Medulla oblongata (tissue), 1 donor: ENCODE results near the gene KAT2A.

Source experiments
- DNase-seq: peaks from one replicate; pipeline ENCODE4 v3.0.0-alpha.2; 2015; ENCODE audit errors: extremely low spot score

Gene KAT2A

DNA sequence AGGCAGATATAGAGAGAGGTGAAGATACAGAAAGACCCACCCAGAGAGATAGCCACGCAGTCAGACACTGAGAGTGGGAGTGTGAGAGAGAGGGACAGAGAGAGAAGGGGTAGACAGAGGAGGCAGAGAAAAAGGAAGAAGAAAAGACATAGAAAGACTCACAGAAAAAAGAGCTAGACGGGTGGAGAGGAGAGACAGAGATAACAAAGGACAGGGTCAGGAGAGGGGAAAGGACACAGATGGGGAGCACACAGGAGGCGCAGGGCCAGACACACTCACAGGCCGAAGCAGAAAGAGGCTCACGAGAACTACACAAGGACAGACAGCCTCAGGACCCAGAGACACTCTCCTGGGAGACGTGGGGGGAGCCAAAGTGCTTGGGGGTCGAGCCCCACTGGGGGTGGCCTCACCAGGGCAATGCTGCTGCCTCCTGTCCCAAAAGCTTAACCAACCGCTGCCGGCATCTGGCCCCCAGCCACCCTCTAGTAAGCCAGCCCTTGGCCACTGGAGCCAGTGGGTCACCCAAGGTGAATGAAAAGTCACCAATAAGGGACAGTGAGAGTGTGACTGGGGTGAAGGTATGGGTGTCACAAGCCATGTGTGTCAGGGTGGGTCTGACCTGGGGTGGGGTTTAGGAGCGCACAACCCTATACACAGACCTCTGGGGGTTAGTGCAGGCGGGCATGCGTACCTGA is 26.6 kb downstream of the KAT2A start:
- DNase-seq, result no peak

DNA sequence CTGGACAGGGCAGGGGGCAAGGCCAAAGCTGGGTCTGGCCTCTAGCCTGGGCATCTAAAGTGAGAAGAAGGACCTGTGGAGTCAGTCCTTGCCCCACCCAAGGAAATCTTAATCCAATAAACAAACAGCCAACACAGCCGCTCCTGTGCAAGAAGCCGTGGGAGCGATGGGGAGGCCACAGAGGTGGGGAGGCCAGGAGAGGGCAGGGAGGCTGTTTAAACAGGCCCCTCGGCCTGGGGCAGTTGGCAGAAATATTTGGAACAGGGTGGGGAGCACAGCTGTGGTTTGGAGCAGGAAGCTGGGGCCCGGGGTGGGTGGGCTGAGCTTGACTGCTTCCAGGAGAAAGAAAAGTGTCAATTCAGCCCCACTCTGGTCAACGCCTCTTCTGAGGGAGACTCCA is 28.2 kb downstream of the KAT2A start:
- no peak for DNase-seq

DNA sequence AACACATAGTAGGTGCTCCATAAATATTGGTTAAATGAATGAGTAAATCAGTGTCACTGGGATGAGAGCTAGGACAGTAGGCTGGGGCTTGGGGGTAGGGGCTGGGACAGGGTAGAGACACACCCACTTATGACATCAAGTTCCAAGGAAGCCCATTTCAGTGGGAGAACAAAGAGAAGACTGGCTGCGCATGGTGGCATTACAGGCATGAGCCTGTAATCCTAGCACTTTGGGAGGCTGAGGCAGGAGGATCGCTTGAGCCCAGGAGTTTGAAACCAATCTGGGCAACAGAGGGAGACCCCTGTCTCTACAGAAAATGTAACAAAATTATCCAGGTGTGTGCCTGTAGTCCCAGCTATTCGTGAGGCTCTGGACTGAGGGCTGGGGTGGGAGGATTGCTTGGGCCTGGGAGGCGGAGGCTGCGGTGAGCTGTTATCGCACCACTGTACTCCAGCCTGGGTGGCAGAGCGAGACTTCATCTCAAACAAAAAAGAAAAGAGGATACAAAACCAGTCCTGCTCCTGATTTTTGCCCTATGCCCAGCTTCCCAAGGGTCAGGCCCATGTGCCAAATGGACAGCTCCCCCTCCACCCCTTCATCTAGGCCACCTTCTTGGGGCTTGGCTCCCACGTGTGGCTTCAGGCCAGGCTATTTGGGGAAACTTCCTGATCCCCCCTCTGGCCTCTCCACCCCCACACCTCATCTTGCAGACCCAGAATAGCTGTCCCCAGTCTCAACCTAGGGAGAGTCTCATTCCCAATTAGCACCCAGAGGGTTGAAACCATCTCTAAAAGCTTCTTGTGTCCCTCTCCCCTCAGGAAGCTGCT is 30.0 kb downstream of the KAT2A start:
- DNase-seq, result no peak

DNA sequence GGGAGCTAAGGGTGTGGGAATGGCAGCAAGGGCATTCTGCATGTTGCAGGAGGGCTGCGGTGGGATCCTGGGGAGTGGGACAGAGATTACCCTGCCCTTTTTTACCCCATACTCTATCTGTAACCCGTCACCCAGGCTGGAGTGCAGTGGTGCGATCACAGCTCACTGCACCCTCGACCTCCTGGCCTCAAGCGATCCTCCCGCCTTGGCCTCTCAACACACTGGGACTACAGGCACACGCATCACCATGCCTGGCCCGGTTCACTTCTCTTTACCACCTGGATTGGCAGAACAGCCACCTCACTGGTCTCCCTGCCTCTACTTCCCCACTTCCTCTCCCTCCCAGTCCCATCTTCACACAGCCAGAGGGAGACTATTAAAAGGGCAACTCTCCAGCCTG is 32.4 kb downstream of the KAT2A start:
- DNase-seq, result no peak

DNA sequence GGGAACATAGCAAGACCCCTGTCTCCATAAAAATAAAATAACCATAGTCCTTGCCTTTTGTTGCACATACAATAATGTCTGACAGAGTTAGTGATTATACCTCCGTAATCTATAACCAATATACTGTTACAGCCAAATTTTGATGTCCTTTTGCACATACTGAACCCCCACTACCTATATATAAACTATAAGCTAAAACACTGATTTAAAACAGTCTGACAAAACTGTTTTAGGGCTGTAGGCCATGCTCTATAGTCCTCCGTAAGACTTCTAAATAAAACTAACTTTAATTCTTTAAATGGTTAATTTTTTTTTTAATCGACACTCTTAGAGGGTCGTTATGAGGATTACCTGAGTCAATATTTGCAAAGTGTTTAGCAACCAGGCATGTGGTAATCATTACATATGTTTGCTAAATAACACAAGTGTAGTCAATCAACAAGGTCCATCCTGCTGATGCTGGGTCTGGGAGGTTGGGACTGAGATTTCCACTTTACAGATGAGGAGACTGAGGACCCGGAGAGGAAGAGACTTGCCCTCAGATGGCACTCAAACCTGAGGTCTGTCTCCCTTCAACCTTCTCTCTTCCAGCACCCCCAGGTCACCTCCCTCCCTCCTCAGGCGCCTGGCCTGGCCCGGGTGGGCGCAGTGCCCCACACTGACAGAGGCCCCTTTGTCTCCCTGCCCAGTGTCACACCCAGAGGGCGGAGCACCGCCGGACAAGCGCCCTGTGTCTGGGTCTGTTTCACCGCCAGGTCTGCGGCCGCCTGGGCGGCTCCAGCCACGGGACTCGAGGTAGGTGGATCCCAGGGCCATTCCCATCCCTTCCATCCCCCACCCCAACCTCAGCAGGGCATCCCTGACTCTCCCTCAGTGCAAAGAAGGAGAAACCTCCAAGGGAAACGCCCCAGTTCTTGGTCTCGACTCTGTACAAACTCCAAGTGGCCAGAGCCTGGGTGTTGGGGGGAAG is 33.1 kb downstream of the KAT2A start:
- peak; percentile 56 for DNase-seq

DNA sequence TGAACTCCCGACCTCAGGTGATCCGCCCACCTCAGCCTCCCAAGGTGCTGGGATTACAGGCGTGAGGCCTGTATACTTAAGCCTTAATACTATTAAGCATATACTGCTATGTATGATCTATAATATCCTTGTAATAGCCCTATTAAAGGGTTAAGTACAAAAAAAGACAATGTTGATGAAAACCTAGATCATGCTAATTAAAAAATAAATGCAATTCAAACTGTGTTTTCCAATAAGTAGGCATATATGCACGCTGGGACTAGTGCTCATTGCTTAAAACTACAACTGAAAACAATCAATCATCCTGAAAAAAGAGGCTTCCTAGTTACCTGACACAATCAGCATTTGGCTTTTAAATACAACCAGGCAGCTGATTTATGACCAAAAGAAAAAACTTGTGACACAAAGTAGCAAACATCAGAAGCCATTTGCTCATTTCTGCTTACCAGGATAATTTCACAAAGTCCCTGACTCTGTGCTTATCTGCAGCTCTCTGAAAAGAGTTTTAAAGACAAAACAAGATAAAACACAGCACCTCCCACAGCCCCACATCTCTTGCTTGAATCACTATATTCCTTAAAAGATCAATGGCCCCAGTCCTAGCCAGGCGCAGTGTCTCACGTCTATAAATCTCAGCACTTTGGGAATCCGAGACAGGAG is 34.0 kb downstream of the KAT2A start:
- no peak for DNase-seq

DNA sequence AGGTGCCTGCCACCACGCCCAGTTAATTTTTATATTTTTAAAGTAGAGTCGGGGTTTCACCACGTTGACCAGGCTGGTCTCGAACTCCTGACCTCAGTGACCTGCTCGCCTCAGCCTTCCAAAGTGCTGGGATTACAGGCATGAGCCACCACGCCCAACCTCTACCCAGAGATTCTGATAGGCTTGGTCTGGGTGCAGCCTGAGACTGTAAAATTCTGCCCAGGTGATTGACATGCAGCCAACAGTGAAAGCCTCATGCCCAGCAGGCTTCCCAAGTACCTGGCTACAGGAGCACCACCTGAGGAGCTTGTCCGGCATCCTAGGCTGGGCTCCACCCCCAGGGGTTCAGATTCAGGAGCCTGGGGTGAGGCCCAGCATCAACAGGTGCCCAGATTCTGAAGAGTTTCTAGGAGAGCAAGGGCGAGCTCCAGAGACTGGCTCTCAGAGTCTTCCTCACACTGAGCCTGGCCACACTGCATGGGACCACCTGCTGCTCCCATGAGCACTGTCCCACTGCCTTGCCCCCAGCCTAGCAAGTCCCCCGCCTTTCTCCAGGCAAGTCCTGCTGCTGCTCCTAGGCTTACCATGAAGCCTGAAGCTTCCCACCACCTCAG is 39.5 kb downstream of the KAT2A start:
- no peak for DNase-seq

DNA sequence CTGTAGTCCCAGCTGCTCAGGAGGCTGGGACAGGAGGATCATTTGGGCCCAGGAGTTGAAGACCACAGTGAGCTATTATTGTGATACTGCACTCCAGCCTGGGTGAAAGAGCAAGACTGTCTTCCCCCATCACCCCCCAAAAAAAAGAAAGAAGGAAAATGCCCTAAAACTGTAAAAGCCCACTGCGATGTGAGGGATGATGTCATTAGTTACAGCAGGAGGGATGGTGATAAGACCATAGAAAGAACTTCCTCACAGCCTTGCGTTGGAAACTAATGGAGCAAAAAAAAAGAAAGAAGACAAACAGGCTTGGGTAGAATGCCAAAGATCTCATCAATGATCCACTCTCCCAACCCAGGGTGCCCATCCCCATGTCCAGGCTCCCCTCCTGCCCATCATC is 41.6 kb downstream of the KAT2A start:
- no peak for DNase-seq

DNA sequence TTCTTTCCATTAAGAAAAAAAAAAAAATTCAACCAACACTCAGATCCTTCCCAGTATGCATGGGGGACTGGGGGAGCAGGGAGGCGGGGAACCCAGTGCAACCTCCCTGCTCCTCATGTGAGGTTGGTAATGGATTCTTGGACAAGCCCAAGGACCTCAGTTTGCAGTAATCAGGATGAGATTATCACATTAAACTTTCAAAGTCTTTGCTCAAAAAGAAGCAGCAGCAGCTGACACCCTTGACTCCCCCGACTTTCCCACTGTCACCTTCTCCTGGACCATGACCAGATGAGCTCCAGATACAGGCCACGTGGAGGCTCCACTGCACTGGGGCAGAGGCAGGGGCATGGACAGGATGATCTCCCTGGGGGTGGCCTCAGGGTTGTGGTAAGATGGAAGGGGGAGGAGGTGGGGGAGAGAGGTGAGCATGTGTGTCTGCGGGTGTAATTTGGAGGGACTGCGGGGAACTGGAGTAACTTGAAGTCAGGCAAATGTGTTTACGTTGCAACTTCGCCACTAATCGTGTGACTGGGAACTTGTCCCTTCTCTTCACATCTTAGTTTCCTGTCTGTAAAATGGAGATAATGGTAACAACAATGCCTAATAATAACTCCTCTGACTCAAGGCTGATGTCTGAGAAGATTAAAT is 42.6 kb downstream of the KAT2A start:
- DNase-seq, result no peak

DNA sequence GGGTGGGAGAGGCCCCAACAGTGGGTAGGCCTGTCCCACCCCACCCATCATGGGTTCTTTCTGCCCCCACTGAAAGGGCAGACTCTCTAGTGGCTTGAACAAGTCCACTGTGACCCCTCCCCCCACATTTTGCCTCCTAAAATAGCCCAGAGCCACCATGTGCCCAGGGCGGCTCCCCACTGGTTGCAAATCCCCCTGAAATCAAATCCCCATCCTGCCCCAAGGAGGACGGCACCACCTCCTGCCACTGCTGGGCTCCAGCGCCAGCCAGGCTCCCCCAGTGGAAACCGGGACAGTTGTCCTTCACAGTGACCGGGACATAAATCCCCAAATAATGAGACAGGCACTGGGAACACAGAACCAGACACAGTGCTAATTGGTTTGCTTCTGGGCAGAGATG is 43.4 kb downstream of the KAT2A start:
- DNase-seq, result no peak

DNA sequence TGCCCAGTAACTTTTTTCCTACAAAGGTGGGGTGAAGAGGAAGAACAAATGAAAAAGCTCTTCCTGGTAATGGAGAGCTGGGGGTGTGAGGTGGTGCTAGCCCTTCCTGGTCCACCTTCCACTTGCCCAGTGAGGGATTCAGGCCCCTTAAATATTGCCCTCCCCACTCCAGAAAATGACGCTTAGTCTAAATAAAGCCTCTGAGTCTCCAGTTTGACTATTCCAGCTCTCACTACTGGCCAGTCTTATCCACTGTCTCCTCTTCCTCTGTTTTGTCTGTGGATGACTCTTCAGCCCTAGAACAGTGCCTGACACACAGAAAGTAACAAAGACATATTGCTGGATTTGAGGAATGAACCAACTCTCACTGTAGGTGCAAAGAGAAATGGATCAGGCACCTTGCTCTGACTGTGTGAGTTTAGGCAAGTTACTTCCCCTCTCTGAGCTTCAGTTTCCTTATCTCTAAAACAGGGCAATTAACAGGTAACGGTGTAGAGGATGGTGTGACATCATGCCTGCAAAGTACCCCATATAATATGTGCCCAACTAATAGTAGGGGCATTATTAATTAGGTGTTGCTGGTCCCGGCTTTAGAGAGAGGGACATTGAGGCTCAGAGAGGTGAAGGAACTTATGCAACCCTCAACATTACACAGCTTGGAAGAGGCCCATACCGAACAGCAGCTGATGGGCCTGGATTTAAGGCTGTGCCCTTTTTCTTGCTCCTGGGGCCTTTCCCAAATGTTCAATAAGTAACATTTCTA is 44.2 kb downstream of the KAT2A start:
- no peak for DNase-seq

DNA sequence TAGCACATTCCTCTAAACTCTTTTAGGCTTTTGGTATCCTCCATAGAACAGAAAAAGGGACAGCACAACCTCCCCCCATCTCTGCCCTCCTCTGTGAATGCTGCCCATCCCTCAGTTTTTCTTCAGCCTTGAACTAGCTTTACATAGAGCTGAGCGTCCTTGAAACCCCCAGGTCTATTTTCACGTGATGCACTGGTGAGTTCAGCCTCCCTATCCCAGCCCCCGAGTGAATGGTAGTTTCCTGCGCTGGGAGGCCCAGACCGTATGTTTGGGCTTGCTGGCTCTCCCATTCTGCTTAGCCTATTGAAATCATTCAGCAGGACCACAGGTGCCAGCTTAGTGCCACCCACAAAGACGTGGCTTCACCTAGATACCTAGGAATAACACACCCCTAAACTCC is 45.4 kb downstream of the KAT2A start:
- no peak for DNase-seq

DNA sequence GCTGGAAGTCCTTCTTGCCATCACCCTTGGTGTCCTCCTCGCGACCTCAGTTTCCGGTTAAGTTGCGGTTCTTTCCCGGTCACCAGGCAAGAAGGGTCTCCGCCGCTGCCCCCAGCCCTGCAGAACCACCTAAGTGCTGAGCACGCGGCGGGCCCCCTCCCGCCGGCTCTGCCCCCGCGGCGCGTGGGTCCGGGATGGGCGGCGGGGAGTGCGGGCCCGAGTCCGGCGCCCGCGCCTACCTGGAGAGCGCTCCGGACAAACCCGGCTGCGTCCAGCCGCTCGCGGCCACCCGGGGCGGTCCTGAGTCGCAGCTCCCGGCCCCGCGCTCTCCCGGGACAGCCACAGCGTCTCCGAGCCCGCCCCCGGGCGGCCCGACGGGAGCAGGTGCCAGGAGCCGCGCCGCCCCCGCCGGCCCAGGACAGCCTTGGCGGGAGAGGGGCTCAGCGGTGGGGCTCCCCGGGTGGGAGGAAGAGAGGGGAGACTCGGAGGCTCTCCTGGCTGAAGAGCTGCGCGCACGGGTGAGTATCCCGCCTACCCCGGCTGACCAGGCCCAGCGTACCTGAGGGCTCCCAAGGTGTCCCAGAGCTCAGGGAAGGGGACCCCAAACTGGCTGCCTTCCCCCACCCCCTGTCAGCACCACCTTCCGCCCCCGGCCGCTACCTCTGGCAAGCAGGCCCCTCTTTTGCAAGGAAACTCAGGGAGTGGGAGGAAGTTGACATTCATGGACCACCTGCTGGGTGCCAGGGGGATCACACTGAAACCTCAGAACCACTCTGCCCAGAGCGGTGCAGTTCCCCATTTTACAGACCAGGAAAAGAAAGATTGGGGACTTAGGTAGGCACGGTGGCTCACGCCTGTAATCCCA is 48.6 kb downstream of the KAT2A start:
- no peak for DNase-seq

DNA sequence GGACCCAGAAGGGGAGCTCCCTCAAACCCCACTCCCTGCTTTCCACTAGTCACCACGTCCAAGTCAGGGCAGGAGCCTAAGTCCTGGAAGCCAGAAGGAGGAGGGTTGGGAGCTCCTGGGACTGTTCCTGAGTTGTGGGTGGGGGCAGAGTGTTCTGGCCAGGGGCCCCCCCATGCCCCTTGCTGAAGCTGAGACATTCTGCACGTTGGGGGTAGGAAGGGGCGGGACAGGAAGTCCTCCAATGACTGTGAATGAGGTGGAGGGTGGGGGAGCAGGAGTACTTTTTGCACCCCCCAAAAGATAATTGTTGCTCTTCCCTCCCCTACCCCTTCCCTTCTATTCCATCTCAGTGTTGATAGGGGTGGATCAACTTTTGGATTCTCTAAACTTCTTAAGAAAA is 49.4 kb downstream of the KAT2A start:
- DNase-seq, result no peak

DNA sequence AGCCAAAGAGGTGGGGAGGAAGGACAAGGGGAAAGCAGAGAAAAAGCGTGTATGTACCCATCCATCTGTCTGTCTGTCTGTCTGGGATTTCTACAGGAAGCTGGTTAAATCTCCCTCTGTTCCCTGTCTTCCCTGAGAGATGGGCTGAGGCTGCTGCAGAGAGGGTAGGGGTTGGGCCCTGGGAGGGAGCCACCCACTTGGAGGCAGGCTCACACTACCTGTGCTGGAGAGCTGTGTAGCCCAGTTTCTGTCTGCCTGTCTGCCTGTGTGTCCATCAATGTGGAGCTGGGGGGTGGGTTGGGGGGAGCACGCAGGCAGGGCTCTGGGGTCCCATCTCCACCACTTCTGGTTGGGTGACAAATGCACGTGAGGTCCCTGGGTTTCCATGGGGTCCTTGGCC is 52.2 kb downstream of the KAT2A start:
- no peak for DNase-seq

DNA sequence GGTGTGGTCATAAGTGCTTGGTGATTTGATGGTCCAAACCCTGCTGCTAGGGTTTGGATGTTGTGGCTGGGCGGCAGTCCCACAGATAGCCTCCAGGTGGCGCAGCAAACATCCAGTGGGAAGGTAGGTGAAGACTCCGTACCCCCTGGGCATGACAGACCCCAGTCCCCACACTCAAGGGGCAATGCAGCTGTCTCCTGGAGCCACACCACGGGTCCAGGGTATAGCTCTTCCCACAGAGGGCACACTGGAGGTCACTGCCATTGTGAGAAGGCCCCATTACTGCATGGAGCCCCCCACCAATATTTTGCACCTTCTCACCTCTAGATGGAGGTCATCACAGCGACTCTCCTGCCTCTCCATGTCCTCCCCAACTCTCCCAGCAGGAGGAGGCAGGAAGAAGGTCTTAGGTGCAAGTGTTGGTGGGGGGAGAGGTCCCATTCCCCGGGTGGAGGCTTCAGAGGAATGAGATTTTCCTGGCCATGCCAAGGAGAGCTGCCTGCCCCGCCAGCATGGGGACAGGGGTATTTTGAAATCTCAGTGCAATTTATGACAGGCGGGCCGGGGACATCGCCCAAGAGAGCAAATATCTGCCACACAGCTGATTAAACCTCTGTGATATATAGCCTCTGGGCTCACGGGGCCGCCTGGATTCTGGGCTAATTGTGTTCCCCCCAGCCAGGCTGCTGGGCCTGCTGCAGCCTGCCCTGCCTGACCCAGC is 53.6 kb downstream of the KAT2A start:
- peak; percentile 54 for DNase-seq

DNA sequence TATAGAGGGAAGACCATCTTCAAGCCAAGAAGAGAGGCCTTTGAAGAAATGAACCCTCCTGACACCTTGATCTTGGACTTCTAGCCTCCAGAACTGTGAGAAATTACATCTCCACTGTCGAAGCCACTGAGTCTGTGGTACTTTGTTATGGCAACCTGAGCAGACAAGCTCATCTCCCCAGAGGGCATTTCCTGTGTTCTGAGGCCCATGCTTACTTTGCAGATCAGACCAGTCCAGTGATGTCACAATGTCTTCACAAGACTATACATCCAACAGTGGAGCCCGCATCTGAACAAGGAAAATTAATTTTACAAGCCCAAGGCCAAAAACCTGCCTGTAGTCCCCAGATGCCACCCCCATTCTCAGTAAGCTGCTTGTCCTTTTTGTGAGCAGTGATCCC is 56.0 kb downstream of the KAT2A start:
- DNase-seq, result no peak
